ENCODE measurements around the gene ZNF850.
"Not testable (repeated sequence)": the region's sequence is repeated elsewhere in the genome, so short reads cannot be mapped to it uniquely, and the experiment has no call there.

Gene ZNF850

GRCh38 chr19:36745870-36746269 lies 26.7 kb downstream of the ZNF850 start:
- TF ChIP-seq EZH2phosphoT487 (IDR thresholded peaks at IDR 0.05; ENCODE audit: borderline replicate concordance, low read length), result no peak
- TF ChIP-seq, protein P1, sequence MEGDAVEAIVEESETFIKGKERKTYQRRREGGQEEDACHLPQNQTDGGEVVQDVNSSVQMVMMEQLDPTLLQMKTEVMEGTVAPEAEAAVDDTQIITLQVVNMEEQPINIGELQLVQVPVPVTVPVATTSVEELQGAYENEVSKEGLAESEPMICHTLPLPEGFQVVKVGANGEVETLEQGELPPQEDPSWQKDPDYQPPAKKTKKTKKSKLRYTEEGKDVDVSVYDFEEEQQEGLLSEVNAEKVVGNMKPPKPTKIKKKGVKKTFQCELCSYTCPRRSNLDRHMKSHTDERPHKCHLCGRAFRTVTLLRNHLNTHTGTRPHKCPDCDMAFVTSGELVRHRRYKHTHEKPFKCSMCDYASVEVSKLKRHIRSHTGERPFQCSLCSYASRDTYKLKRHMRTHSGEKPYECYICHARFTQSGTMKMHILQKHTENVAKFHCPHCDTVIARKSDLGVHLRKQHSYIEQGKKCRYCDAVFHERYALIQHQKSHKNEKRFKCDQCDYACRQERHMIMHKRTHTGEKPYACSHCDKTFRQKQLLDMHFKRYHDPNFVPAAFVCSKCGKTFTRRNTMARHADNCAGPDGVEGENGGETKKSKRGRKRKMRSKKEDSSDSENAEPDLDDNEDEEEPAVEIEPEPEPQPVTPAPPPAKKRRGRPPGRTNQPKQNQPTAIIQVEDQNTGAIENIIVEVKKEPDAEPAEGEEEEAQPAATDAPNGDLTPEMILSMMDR (IDR thresholded peaks at IDR 0.05; ENCODE audit: low read depth, low read length, poor library complexity, severe bottlenecking), result no peak
- Histone ChIP-seq H3K36me3 (ENCODE audit: control insufficient read depth, low read length) (peaks cover 26% of the 10 kb centered on the region), H3K9me2 (replicated peaks; ENCODE audit: control insufficient read depth, low read length) (no peaks in the 10 kb centered on the region), H3K4me2 (ENCODE audit: low read length) (no peak overlapping the region), H3F3A (ENCODE audit: control insufficient read depth, insufficient read depth) (no peaks in the 10 kb centered on the region), H3K27ac (ENCODE audit: low read depth, low read length) (no peak overlapping the region), H3K4me1 (ENCODE audit: control insufficient read depth, low read length) (no peaks in the 10 kb centered on the region), H4K20me1 (ENCODE audit: control insufficient read depth, insufficient read depth, low read depth, low read length) (no peaks in the 10 kb centered on the region), H3K79me2 (ENCODE audit: control insufficient read depth, low read length) (no peaks in the 10 kb centered on the region), H3K9me3 (ENCODE audit: control insufficient read depth, insufficient read depth, low read length) (peaks cover 31% of the 10 kb centered on the region), H3K4me3 (ENCODE audit: low read length) (no peak overlapping the region), H3K27me3 (ENCODE audit: control insufficient read depth, low read length) (no peaks in the 10 kb centered on the region)

- H3K27me3 ChIP-seq (ENCODE audit: control insufficient read depth, low read length); H3K36me3 ChIP-seq (ENCODE audit: control insufficient read depth, low read length); H3K79me2 ChIP-seq (ENCODE audit: control insufficient read depth, low read length); H3K27ac ChIP-seq (ENCODE audit: low read depth, low read length); H3K9me3 ChIP-seq (ENCODE audit: control insufficient read depth, insufficient read depth, low read length); H3K4me1 ChIP-seq (ENCODE audit: control insufficient read depth, low read length); H3K4me2 ChIP-seq (ENCODE audit: low read length); H4K20me1 ChIP-seq (ENCODE audit: control insufficient read depth, insufficient read depth, low read depth, low read length); H3F3A ChIP-seq (ENCODE audit: control insufficient read depth, insufficient read depth); H3K4me3 ChIP-seq (ENCODE audit: low read length); H3K9me2 ChIP-seq (replicated peaks; ENCODE audit: control insufficient read depth, low read length): not testable (repeated sequence)
Observed at GRCh38 chr19:36736166-36736565, 36.4 kb downstream of the ZNF850 start.

DNA sequence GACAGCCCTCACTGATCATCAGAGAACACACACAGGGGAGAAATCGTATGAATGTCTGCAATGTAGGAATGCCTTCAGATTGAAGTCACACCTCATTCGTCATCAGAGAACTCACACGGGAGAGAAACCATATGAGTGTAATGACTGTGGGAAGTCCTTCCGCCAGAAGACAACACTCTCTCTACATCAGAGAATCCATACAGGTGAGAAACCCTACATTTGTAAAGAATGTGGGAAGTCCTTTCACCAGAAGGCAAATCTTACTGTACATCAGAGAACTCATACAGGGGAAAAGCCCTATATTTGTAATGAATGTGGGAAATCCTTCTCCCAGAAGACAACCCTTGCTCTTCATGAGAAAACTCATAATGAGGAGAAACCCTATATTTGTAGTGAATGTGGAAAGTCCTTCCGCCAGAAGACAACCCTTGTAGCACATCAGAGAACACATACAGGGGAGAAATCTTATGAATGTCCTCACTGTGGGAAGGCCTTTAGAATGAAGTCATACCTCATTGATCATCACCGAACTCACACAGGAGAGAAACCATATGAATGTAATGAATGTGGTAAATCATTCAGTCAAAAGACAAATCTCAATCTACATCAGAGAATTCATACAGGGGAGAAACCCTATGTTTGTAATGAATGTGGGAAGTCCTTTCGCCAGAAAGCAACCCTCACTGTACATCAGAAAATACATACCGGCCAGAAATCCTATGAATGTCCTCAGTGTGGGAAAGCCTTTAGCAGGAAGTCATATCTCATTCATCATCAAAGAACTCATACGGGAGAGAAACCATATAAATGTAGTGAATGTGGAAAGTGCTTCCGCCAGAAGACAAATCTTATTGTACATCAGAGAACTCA lies 52.7 kb downstream of the ZNF850 start:
- TF ChIP-seq EZH2phosphoT487 (IDR thresholded peaks at IDR 0.05; ENCODE audit: borderline replicate concordance, low read length), result no peak
- TF ChIP-seq, protein P1 (IDR thresholded peaks at IDR 0.05; ENCODE audit: low read depth, low read length, poor library complexity, severe bottlenecking), result no peak
- no peaks in the 10 kb centered on the region for H4K20me1 ChIP-seq (ENCODE audit: control insufficient read depth, insufficient read depth, low read depth, low read length)
- no peaks in the 10 kb centered on the region for H3K27me3 ChIP-seq (ENCODE audit: control insufficient read depth, low read length)
- no peak overlapping the region for H3K4me2 ChIP-seq (ENCODE audit: low read length)
- peaks cover 49% of the 10 kb centered on the region for H3K36me3 ChIP-seq (ENCODE audit: control insufficient read depth, low read length)
- no peak overlapping the region for H3K27ac ChIP-seq (ENCODE audit: low read depth, low read length)
- H3K4me3 ChIP-seq (ENCODE audit: low read length), result no peak overlapping the region
- peaks cover 45% of the 10 kb centered on the region for H3K9me3 ChIP-seq (ENCODE audit: control insufficient read depth, insufficient read depth, low read length)
- H3K9me2 ChIP-seq (replicated peaks; ENCODE audit: control insufficient read depth, low read length), result no peaks in the 10 kb centered on the region
- no peaks in the 10 kb centered on the region for H3K79me2 ChIP-seq (ENCODE audit: control insufficient read depth, low read length)
- H3F3A ChIP-seq (ENCODE audit: control insufficient read depth, insufficient read depth), result no peaks in the 10 kb centered on the region
- no peaks in the 10 kb centered on the region for H3K4me1 ChIP-seq (ENCODE audit: control insufficient read depth, low read length)

DNA sequence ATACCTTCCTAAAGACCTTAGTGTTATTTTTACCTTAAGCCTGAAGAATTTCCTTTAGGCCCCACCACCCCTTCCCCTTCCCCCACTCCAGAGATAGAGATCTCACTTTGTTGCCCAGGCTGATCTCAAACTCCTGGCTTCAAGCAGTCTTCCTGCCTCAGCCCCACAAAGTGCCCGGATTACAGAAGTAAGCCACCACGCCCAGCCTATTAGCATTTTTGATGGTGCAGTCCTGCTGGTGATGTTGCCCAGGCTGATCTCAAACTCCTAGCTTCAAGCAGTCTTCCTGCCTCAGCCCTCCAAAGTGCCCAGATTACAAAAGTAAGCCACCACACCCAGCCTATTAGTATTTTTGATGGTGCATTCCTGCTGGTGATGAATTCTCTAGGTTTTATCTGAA lies 63.2 kb downstream of the ZNF850 start:
- Histone ChIP-seq H3K79me2 (ENCODE audit: control insufficient read depth, low read length) (peaks cover 7% of the 10 kb centered on the region; the same call in 1 of the 2 replicates), H3K4me2 (ENCODE audit: low read length) (no peak overlapping the region), H3K4me1 (ENCODE audit: control insufficient read depth, low read length) (no peaks in the 10 kb centered on the region), H3F3A (ENCODE audit: control insufficient read depth, insufficient read depth) (no peaks in the 10 kb centered on the region), H3K27ac (ENCODE audit: low read depth, low read length) (no peak overlapping the region), H4K20me1 (ENCODE audit: control insufficient read depth, insufficient read depth, low read depth, low read length) (no peaks in the 10 kb centered on the region), H3K36me3 (ENCODE audit: control insufficient read depth, low read length) (peaks cover 23% of the 10 kb centered on the region), H3K9me2 (replicated peaks; ENCODE audit: control insufficient read depth, low read length) (no peaks in the 10 kb centered on the region), H3K27me3 (ENCODE audit: control insufficient read depth, low read length) (no peaks in the 10 kb centered on the region), H3K4me3 (ENCODE audit: low read length) (no peak overlapping the region), H3K9me3 (ENCODE audit: control insufficient read depth, insufficient read depth, low read length) (peaks cover 44% of the 10 kb centered on the region)
- TF ChIP-seq, protein P1 (IDR thresholded peaks at IDR 0.05; ENCODE audit: low read depth, low read length, poor library complexity, severe bottlenecking), result no peak
- no peak for TF ChIP-seq EZH2phosphoT487 (IDR thresholded peaks at IDR 0.05; ENCODE audit: borderline replicate concordance, low read length)
